ENCODE data around the gene SLC39A7. TPM values are rescaled to one million over a fixed set of nuclear protein-coding genes. Genes with fewer than 3 reads are reported as not detected.

SLC39A7 gene
- total RNA-seq, 1 donor from 2014 or later = 94.1 TPM

DNA sequence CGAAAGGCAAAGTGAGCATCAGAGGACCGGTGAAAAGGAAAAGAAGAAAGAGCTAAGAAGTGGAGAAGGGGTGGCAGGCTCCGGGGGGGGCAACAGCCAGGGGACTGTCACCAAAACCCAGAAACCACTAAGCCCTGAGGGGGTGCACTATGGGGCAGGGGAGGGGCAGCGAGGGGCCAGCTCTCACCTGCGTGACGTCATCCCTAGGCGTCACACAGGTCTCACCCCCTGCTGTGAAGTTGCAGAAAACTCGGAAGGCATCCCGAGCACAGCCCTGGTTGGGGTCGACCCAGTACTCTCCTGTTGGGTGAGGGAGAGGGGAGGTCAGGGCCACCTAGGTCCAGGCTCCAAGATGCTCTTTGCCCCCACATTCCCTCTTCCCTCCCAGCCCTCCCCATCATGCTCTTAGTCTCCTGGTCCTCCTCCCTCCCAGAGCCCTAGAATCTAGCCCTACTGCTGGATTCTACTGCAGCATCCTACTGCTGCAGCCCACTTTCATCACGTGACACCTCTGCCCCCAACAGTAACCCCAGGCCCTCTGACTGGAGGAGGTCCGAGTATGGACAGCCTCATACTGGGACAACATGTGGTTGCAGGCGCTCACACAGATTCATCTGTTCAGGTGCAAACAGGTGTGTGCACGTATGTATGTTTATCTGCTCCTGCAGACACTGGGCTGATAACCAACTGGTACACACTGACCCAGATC, 35.8 kb upstream of the SLC39A7 start:
- no peak for DNase-seq (ENCODE audit: low read depth)
- TF ChIP-seq, protein P1, sequence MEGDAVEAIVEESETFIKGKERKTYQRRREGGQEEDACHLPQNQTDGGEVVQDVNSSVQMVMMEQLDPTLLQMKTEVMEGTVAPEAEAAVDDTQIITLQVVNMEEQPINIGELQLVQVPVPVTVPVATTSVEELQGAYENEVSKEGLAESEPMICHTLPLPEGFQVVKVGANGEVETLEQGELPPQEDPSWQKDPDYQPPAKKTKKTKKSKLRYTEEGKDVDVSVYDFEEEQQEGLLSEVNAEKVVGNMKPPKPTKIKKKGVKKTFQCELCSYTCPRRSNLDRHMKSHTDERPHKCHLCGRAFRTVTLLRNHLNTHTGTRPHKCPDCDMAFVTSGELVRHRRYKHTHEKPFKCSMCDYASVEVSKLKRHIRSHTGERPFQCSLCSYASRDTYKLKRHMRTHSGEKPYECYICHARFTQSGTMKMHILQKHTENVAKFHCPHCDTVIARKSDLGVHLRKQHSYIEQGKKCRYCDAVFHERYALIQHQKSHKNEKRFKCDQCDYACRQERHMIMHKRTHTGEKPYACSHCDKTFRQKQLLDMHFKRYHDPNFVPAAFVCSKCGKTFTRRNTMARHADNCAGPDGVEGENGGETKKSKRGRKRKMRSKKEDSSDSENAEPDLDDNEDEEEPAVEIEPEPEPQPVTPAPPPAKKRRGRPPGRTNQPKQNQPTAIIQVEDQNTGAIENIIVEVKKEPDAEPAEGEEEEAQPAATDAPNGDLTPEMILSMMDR (IDR thresholded peaks at IDR 0.05; ENCODE audit: insufficient read depth, low read length, poor library complexity, severe bottlenecking) = no peak
- Histone ChIP-seq H3K27me3 (ENCODE audit: control insufficient read depth, insufficient read depth, low read length) (peaks cover 14% of the 10 kb centered on the region), H3K4me3 (ENCODE audit: low read depth, low read length) (no peak overlapping the region), H3K36me3 (ENCODE audit: control insufficient read depth, insufficient read depth, low read length) (no peaks in the 10 kb centered on the region)

DNA sequence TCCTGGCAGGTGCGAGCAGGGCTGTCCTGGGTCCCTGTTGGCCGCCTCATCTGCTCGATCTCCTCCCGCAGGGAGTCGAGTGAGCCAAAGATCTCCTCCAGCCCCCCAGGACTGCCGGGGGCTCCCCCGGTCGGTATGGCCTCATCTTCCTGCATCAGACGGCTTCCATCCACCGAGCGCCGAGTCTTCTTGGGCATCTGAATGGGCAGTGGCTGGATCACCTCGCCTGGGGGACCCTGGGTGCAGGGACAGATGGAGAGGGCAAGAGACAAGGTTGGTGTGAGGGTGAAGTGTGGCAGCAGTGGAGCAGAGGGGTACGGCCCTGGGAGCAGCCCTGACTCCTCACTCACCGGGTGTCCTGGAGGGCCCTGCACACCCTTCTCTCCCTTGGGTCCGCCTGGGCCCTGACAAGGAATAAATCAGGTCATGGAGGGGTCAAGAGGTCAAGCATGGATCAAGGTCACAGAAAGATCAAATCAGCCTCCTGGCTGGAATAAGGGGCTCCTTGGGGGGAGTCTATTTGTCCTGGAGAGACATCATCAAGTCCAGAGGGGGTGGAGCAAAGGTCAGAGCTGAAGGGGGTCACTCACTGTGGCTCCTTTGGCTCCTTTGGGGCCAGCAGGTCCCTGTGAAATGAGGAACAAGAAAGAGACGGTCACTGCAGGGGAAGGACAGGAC, 34.9 kb upstream of the SLC39A7 start:
- DNase-seq (ENCODE audit: low read depth) = no peak
- TF ChIP-seq, protein P1 (IDR thresholded peaks at IDR 0.05; ENCODE audit: insufficient read depth, low read length, poor library complexity, severe bottlenecking) = no peak
- H3K4me3 ChIP-seq (ENCODE audit: low read depth, low read length) = no peak overlapping the region
- peaks cover 14% of the 10 kb centered on the region for H3K27me3 ChIP-seq (ENCODE audit: control insufficient read depth, insufficient read depth, low read length)
- H3K36me3 ChIP-seq (ENCODE audit: control insufficient read depth, insufficient read depth, low read length) = no peaks in the 10 kb centered on the region

DNA sequence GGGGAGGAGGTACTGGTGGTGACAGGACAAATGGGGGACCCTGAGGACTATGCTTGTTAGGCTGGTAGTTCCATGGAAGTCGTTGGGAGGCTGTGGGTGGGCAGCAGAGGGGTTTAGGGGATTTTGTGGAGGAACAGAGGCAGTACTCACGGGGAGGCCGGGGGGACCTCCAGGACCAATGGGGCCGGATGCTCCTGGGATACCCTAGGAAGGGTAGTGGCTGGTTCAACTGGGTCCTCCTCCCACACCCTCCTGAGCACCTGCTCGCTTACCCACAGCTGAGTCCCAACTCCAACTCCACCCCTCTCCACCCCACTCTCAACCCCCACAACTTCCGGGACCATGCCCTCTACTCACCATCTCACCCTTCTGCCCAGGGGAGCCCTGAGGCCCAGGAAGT, 34.3 kb upstream of the SLC39A7 start:
- DNase-seq (ENCODE audit: low read depth) = no peak
- H3K4me3 ChIP-seq (ENCODE audit: low read depth, low read length) = no peak overlapping the region
- peaks cover 14% of the 10 kb centered on the region for H3K27me3 ChIP-seq (ENCODE audit: control insufficient read depth, insufficient read depth, low read length)
- TF ChIP-seq, protein P1 (IDR thresholded peaks at IDR 0.05; ENCODE audit: insufficient read depth, low read length, poor library complexity, severe bottlenecking) = no peak
- H3K36me3 ChIP-seq (ENCODE audit: control insufficient read depth, insufficient read depth, low read length) = no peaks in the 10 kb centered on the region

DNA sequence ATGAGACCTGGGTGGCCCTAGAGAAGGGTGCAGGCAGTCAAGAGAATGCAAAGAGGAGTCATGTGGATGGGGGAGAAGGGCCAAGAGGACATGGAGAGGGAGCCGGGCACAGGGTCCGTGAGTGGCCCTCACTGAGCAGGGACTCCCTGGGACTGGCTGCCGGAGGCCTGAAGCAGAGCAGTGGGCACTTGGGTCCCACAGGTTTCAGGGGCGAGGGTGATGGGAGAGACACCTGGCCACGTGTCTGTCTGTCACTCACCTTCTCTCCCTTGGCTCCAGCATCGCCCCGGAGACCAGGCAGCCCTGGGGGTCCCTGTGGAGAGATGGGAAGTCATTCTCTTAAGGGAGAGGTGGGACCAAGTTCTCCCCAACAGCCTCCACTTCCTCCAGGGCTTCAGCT, 33.9 kb upstream of the SLC39A7 start:
- Histone ChIP-seq H3K27me3 (ENCODE audit: control insufficient read depth, insufficient read depth, low read length) (peaks cover 14% of the 10 kb centered on the region), H3K36me3 (ENCODE audit: control insufficient read depth, insufficient read depth, low read length) (no peaks in the 10 kb centered on the region), H3K4me3 (ENCODE audit: low read depth, low read length) (no peak overlapping the region)
- no peak for DNase-seq (ENCODE audit: low read depth)
- TF ChIP-seq, protein P1 (IDR thresholded peaks at IDR 0.05; ENCODE audit: insufficient read depth, low read length, poor library complexity, severe bottlenecking) = no peak

DNA sequence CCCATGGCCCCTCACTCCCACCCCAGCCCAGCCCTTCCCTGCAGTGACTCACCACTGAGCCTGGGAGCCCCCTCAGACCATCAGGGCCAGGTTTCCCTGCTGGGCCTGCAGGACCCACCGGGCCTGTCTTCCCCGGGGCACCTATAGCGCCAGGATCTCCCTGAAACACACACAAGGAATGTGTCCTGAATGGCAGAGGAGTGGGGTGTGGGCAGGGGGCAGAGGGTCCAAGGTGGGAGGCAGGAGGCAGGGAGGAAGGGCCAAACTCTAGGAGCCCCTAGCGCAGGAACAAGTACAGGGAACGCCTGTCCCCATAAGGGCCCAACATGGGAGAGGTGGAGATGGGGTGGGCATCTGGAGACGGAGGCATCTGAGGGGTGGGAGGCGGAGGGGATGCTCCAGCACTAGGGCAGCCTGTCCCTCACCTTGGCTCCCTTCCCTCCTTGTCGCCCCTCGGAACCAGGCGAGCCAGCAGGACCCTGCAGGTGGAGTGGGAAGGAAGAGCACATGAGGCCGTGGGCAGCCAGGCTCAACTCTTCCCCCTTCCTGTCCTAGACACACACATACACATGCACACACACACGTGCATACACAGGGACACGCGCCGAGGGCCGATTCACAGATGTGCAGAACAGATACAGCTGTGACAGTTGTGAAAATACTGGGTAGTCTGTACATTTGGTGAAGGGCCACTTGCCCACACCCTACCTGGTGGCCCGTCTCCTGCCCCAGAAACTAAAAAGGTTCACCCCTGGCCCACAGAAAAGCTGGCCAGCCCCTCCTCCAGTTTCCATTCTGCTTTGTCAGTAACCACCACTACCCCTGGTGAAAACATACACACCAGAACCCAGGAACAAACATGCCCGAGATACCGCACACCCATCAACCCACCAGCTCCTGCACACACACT, 33.0 kb upstream of the SLC39A7 start:
- Histone ChIP-seq H3K27me3 (ENCODE audit: control insufficient read depth, insufficient read depth, low read length) (peaks cover 14% of the 10 kb centered on the region), H3K4me3 (ENCODE audit: low read depth, low read length) (no peak overlapping the region)
- TF ChIP-seq, protein P1 (IDR thresholded peaks at IDR 0.05; ENCODE audit: insufficient read depth, low read length, poor library complexity, severe bottlenecking) = no peak

More for the DNA sequence above, 33.0 kb upstream of the SLC39A7 start:
- no peaks in the 10 kb centered on the region for H3K36me3 ChIP-seq (ENCODE audit: control insufficient read depth, insufficient read depth, low read length)
- no peak for DNase-seq (ENCODE audit: low read depth)

All from kidney epithelial cell (primary cell).